B cell (primary cell): Measurements from ENCODE around the gene ALOX15. TPM values are rescaled to one million over a fixed set of nuclear protein-coding genes. Genes with fewer than 3 reads are reported as not detected.

Experiments
- ATAC-seq: fragments of 200-7000 bp; cut with Tn5 transposase; one replicate; pipeline ENCODE4 v1.10.0; 2021; ENCODE audit warnings: low read depth, mild to moderate bottlenecking, moderate number of reproducible peaks, moderate library complexity
- CTCF ChIA-PET: fragments of 350-600 bp; sonication (Branson Sonifier 250); formaldehyde crosslinking; loops from one replicate; lab custom pipeline; 2021; ENCODE audit warnings: antibody characterized with exemption, inconsistent platforms; lab: Charles Lee
- POLR2A ChIA-PET: fragments of 350-600 bp; sonication (Branson Sonifier 250); formaldehyde crosslinking; loops from one replicate; lab custom pipeline; 2021; ENCODE audit warnings: antibody characterized with exemption; lab: Charles Lee
- DNase-seq: peaks from one replicate; pipeline ENCODE4 v3.0.0; 2013
- H2AFZ ChIP-seq: 2 replicates; pipeline ENCODE4 v1.6.1; 2012; ENCODE audit warnings: mild to moderate bottlenecking, low read depth, low read length; ENCODE audit not compliant: insufficient read depth, poor library complexity, severe bottlenecking
- H3K27ac ChIP-seq, 2 donors: 1 replicate in 1 of 2; 2 replicates in 1 of 2; pipeline ENCODE4 v1.5.1; 2012 to 2013; ENCODE audit warnings: low read length in 2 of 2, mild to moderate bottlenecking in 2 of 2, moderate library complexity in 1 of 2
- H3K27me3 ChIP-seq, 4 experiments: fragments of 200-600 bp in 1 of 4; sonication (generic) in 1 of 4; replicated peaks in 1 of 4; 1 replicate in 2 of 4; 2 replicates in 2 of 4; pipeline versions ENCODE4 v1.6.1 to v1.7.0; 2013 to 2016; ENCODE audit warnings: low read length in 3 of 4, mild to moderate bottlenecking in 2 of 4, mixed read lengths in 1 of 4, moderate library complexity in 1 of 4; ENCODE audit not compliant: insufficient read depth in 4 of 4, control insufficient read depth in 3 of 4; ENCODE audit errors: control extremely low read depth in 1 of 4
- H3K36me3 ChIP-seq, 2 experiments: replicated peaks in 1 of 2; 1 replicate in 1 of 2; 2 replicates in 1 of 2; pipeline versions ENCODE4 v1.6.1 to v1.7.1; 2013; ENCODE audit warnings: low read length in 1 of 2; ENCODE audit not compliant: insufficient read depth in 2 of 2, control insufficient read depth in 1 of 2; ENCODE audit errors: control extremely low read depth in 1 of 2, extremely low read depth in 1 of 2
- H3K4me1 ChIP-seq, 2 donors: fragments of 200-600 bp in 1 of 2; sonication (generic) in 1 of 2; 1 replicate in 1 of 2; 2 replicates in 1 of 2; pipeline versions ENCODE4 v1.5.1 to v1.6.1; 2013 to 2017; ENCODE audit warnings: low read length in 2 of 2; ENCODE audit not compliant: control insufficient read depth in 2 of 2, insufficient read depth in 2 of 2
- H3K4me2 ChIP-seq: replicated peaks from 2 replicates; pipeline ENCODE3; 2012; ENCODE audit warnings: mild to moderate bottlenecking, low read depth, low read length; ENCODE audit not compliant: poor library complexity, severe bottlenecking
- H3K4me3 ChIP-seq, 5 experiments: fragments of 200-600 bp in 1 of 5; sonication (generic) in 1 of 5; 1 replicate in 3 of 5; 2 replicates in 2 of 5; pipeline versions ENCODE4 v1.5.1 to v1.7.0; 2011 to 2016; ENCODE audit warnings: low read length in 4 of 5, mild to moderate bottlenecking in 4 of 5, low read depth in 2 of 5, control low read depth in 1 of 5, moderate library complexity in 1 of 5; ENCODE audit not compliant: insufficient read depth in 1 of 5; ENCODE audit errors: control extremely low read depth in 1 of 5, extremely low read depth in 1 of 5
- H3K79me2 ChIP-seq: fragments of 200-600 bp; sonication (generic); one replicate; pipeline ENCODE4 v1.6.0; 2016; ENCODE audit warnings: low read length; ENCODE audit not compliant: control insufficient read depth, insufficient read depth
- H3K9ac ChIP-seq: fragments of 200-600 bp; sonication (generic); 2 replicates; pipeline ENCODE4 v1.6.1; 2017; ENCODE audit warnings: mild to moderate bottlenecking, low read length, moderate library complexity
- H3K9me3 ChIP-seq, 3 donors: one replicate each; pipeline versions ENCODE4 v1.6.1 to v1.7.1; 2013; ENCODE audit warnings: low read length in 2 of 3; ENCODE audit not compliant: control insufficient read depth in 2 of 3, insufficient read depth in 1 of 3; ENCODE audit errors: control extremely low read depth in 1 of 3
- H4K20me1 ChIP-seq: 2 replicates; pipeline ENCODE4 v1.6.0; 2012; ENCODE audit warnings: mild to moderate bottlenecking, low read length; ENCODE audit not compliant: insufficient read depth, control insufficient read depth, poor library complexity, severe bottlenecking
- H3K27ac Mint-ChIP-seq: one replicate; pipeline ENCODE4 v1.8.0; 2021; ENCODE audit warnings: mixed read lengths
- H3K27me3 Mint-ChIP-seq: one replicate; pipeline ENCODE4 v1.8.0; 2021; ENCODE audit warnings: mixed read lengths
- H3K4me1 Mint-ChIP-seq: one replicate; pipeline ENCODE4 v1.8.0; 2021; ENCODE audit warnings: mixed read lengths
- H3K4me3 Mint-ChIP-seq: one replicate; pipeline ENCODE4 v1.8.0; 2021; ENCODE audit warnings: mixed read lengths
- H3K9me3 Mint-ChIP-seq: one replicate; pipeline ENCODE4 v1.8.0; 2022; ENCODE audit warnings: mixed read lengths; ENCODE audit not compliant: insufficient read depth
- EZH2 ChIP-seq: IDR thresholded peaks from 2 replicates; pipeline ENCODE4 v1.6.1; 2012; ENCODE audit warnings: borderline replicate concordance, low read depth, mild to moderate bottlenecking, moderate library complexity, low read length; ENCODE audit not compliant: insufficient read depth, poor library complexity, severe bottlenecking
- WGBS: methylation state at CpG from one replicate; pipeline ENCODE4 v1.1.5; 2013; ENCODE audit warnings: missing lambda C conversion rate; ENCODE audit not compliant: insufficient coverage; 5-methylcytosine and 5-hydroxymethylcytosine counted together
- intact Hi-C: fragments of 100-400 bp; cut with micrococcal nuclease; formaldehyde crosslinking; loops from one replicate; pipeline ENCODE4 v1.10.0; 2022
- polyA plus RNA-seq: library from polyadenylated mRNA; depleted of rRNA; stranded (reverse); fragments of >200 nt; gene quantifications from 2 replicates; pipeline ENCODE4 v1.2.3, GENCODE V29; 2012
- total RNA-seq, 2 donors: library from RNA; stranded (reverse); fragments of 120-200 nt in 1 of 2; gene quantifications; 1 replicate in 1 of 2; 2 replicates in 1 of 2; pipeline versions ENCODE4 v1.2.3 to v1.2.4, GENCODE V29; 2013 to 2022
- TF ChIP-seq, protein P1 (sequence below): fragments of 200-600 bp; IDR thresholded peaks from one replicate; pipeline ENCODE4 v1.8.0; 2022; ENCODE audit warnings: antibody characterized with exemption, mild to moderate bottlenecking

Gene ALOX15
- total and polyA plus RNA-seq, 2 donors (not counting 1 experiment from before 2014, with no cell fraction given) = 0.10 TPM; not detected in 1

DNA sequence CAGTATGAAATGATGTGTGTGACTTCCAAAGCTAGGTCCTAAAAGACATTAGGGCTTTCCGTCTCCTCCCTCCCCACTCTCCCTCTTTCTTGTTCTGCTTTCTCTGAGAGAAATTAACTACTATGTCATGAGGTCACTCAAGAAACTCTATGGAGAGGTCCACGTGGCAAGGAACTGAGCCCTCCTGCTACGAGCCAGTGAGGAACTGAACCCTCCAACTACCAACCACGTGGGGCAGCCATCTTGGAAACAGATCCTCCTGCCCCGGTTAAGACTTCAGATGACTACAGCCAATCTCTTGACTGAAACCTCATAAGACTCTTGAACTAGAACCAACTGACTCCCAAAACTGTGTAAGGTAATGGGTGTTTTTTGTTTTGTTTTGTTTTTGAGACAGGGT lies 4.2 kb upstream of the ALOX15 start:
- H3K27ac ChIP-seq = no peak overlapping the region
- no peak overlapping the region for H3K4me3 ChIP-seq
- WGBS = 40% methylated on average over 2 of the region's 5 CpGs
- no peaks in the 10 kb centered on the region for H3K36me3 ChIP-seq
- peaks cover 9 to 10% of the 10 kb centered on the region in 2 donors for H3K4me1 ChIP-seq
- peaks cover 0 to 39% (median 13%) of the 10 kb centered on the region in 4 experiments for H3K27me3 ChIP-seq
- POLR2A ChIA-PET = no interaction called here
- H3K9ac ChIP-seq = no peak overlapping the region
- H2AFZ ChIP-seq = no peak overlapping the region
- no peaks in the 10 kb centered on the region for H3K79me2 ChIP-seq
- Mint-ChIP-seq H3K27ac (no peak overlapping the region), H3K4me1 (peaks cover 6% of the 10 kb centered on the region), H3K9me3 (no peaks in the 10 kb centered on the region), H3K27me3 (peaks cover 48% of the 10 kb centered on the region), H3K4me3 (no peak overlapping the region)
- no peak overlapping the region for H3K4me2 ChIP-seq
- TF ChIP-seq EZH2 = no peak
- TF ChIP-seq, protein P1, sequence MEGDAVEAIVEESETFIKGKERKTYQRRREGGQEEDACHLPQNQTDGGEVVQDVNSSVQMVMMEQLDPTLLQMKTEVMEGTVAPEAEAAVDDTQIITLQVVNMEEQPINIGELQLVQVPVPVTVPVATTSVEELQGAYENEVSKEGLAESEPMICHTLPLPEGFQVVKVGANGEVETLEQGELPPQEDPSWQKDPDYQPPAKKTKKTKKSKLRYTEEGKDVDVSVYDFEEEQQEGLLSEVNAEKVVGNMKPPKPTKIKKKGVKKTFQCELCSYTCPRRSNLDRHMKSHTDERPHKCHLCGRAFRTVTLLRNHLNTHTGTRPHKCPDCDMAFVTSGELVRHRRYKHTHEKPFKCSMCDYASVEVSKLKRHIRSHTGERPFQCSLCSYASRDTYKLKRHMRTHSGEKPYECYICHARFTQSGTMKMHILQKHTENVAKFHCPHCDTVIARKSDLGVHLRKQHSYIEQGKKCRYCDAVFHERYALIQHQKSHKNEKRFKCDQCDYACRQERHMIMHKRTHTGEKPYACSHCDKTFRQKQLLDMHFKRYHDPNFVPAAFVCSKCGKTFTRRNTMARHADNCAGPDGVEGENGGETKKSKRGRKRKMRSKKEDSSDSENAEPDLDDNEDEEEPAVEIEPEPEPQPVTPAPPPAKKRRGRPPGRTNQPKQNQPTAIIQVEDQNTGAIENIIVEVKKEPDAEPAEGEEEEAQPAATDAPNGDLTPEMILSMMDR = no peak
- H3K9me3 ChIP-seq = peaks cover 0 to 17% (median 0%) of the 10 kb centered on the region in 3 donors
- intact Hi-C loops = no loop called here
- no peaks in the 10 kb centered on the region for H4K20me1 ChIP-seq
- no peak for DNase-seq
- CTCF ChIA-PET = interaction anchor here (0.6 kb wide), 1 partner anchor 25 kb away, joined by 3 read pairs; no protein-coding TSS in a partner anchor
- ATAC-seq = no peak

DNA sequence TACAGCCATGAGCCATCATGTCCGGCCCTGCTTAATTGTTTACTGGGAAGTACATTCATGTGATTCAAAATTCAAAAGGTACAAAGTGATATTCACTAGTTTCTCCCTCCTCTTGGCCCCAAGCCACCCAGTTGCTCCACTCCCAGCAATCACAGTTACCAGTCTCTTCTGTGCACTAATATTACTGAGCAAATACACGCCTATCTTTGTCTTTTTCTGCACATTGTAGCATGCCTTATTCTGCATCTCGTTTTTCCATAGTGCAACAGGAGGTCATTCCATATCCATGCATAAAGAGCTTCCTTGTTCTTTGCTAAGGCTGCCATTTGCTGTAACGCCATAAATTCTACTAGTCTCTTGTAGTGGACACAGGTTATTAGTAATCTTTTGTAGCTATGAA lies 2.2 kb upstream of the ALOX15 start:
- no peak overlapping the region for H2AFZ ChIP-seq
- H3K9me3 ChIP-seq = peaks cover 0 to 17% (median 0%) of the 10 kb centered on the region in 3 donors
- Mint-ChIP-seq H3K27ac (no peak overlapping the region), H3K27me3 (peaks cover 50% of the 10 kb centered on the region), H3K4me1 (peaks cover 15% of the 10 kb centered on the region), H3K9me3 (no peaks in the 10 kb centered on the region), H3K4me3 (no peak overlapping the region)
- no peak for DNase-seq
- no peak overlapping the region for H3K4me3 ChIP-seq
- H3K79me2 ChIP-seq = no peaks in the 10 kb centered on the region
- peaks cover 0 to 47% (median 16%) of the 10 kb centered on the region in 4 experiments for H3K27me3 ChIP-seq
- WGBS = 80% methylated on average over 3 of the region's 4 CpGs
- no peaks in the 10 kb centered on the region for H3K36me3 ChIP-seq
- no peaks in the 10 kb centered on the region for H4K20me1 ChIP-seq
- CTCF ChIA-PET = no interaction called here
- POLR2A ChIA-PET = no interaction called here
- H3K9ac ChIP-seq = no peak overlapping the region
- no peak overlapping the region for H3K4me2 ChIP-seq
- intact Hi-C loops = no loop called here
- TF ChIP-seq, protein P1 = no peak
- TF ChIP-seq EZH2 = no peak
- H3K27ac ChIP-seq = no peak overlapping the region
- no peak for ATAC-seq
- H3K4me1 ChIP-seq = peaks cover 16 to 18% of the 10 kb centered on the region in 2 donors
